Activated T-cell treated with anti-CD3 and anti-CD28 coated beads for 4 hours (primary cell): Measurements from ENCODE around the gene GMNN.

Source experiments
- DNase-seq: peaks from one replicate; pipeline ENCODE4 v3.0.0-alpha.2; 2020

Gene GMNN

GRCh38 chr6:24818346-24818745 lies 43.6 kb downstream of the GMNN start:
- DNase-seq = no peak

- no peak for DNase-seq
Observed at GRCh38 chr6:24821860-24822444, 47.2 kb downstream of the GMNN start.

- DNase-seq = no peak
Observed at GRCh38 chr6:24822696-24823095, 48.0 kb downstream of the GMNN start.

GRCh38 chr6:24823185-24823584 lies 48.4 kb downstream of the GMNN start:
- DNase-seq = no peak

GRCh38 chr6:24824142-24824938 lies 49.6 kb downstream of the GMNN start:
- DNase-seq = no peak

GRCh38 chr6:24825130-24825630 lies 50.4 kb downstream of the GMNN start:
- DNase-seq = no peak

GRCh38 chr6:24827162-24827561 lies 52.4 kb downstream of the GMNN start:
- DNase-seq = no peak

GRCh38 chr6:24827970-24828369 lies 53.2 kb downstream of the GMNN start:
- no peak for DNase-seq

- no peak for DNase-seq
Observed at GRCh38 chr6:24829657-24830056, 54.9 kb downstream of the GMNN start.

- no peak for DNase-seq
Observed at GRCh38 chr6:24831771-24832716, 57.3 kb downstream of the GMNN start.

GRCh38 chr6:24832794-24833193 lies 58.1 kb downstream of the GMNN start:
- DNase-seq = no peak

GRCh38 chr6:24833711-24834386 lies 59.1 kb downstream of the GMNN start:
- no peak for DNase-seq
